Measurements from ENCODE around the gene GGCX. TPM values are rescaled to one million over a fixed set of nuclear protein-coding genes. Genes with fewer than 3 reads are reported as not detected.
A peak's percentile ranks its signal among the peaks of the same experiment; 100 is the strongest.

GGCX gene
- total and polyA plus RNA-seq, 9 of the 15 experiments (the other 6 are each of a cell fraction or from before 2014, with no cell fraction given): 14.4 to 47.1 (median 28.1) TPM

DNA sequence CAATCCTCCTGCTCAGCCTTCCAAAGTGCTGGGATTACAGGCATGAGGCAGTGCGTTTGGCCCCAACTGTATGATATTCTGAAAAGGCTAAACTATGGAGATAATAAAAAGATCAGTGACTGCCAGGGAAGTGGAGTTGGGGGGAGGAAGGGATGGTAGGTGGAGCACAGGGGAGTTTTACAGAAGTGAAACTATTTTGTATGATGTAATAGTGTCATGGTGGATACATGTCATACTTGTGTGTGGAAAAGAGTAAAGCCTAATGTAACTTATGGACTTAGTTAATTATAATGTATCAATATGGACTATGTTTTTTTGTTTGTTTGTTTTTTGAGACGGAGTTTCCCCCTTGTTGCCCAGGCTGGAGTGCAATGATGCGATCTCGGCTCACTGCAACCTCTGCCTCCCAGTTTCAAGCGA lies 2.9 kb upstream of the GGCX start (continued):
- TF ChIP-seq, protein P1, sequence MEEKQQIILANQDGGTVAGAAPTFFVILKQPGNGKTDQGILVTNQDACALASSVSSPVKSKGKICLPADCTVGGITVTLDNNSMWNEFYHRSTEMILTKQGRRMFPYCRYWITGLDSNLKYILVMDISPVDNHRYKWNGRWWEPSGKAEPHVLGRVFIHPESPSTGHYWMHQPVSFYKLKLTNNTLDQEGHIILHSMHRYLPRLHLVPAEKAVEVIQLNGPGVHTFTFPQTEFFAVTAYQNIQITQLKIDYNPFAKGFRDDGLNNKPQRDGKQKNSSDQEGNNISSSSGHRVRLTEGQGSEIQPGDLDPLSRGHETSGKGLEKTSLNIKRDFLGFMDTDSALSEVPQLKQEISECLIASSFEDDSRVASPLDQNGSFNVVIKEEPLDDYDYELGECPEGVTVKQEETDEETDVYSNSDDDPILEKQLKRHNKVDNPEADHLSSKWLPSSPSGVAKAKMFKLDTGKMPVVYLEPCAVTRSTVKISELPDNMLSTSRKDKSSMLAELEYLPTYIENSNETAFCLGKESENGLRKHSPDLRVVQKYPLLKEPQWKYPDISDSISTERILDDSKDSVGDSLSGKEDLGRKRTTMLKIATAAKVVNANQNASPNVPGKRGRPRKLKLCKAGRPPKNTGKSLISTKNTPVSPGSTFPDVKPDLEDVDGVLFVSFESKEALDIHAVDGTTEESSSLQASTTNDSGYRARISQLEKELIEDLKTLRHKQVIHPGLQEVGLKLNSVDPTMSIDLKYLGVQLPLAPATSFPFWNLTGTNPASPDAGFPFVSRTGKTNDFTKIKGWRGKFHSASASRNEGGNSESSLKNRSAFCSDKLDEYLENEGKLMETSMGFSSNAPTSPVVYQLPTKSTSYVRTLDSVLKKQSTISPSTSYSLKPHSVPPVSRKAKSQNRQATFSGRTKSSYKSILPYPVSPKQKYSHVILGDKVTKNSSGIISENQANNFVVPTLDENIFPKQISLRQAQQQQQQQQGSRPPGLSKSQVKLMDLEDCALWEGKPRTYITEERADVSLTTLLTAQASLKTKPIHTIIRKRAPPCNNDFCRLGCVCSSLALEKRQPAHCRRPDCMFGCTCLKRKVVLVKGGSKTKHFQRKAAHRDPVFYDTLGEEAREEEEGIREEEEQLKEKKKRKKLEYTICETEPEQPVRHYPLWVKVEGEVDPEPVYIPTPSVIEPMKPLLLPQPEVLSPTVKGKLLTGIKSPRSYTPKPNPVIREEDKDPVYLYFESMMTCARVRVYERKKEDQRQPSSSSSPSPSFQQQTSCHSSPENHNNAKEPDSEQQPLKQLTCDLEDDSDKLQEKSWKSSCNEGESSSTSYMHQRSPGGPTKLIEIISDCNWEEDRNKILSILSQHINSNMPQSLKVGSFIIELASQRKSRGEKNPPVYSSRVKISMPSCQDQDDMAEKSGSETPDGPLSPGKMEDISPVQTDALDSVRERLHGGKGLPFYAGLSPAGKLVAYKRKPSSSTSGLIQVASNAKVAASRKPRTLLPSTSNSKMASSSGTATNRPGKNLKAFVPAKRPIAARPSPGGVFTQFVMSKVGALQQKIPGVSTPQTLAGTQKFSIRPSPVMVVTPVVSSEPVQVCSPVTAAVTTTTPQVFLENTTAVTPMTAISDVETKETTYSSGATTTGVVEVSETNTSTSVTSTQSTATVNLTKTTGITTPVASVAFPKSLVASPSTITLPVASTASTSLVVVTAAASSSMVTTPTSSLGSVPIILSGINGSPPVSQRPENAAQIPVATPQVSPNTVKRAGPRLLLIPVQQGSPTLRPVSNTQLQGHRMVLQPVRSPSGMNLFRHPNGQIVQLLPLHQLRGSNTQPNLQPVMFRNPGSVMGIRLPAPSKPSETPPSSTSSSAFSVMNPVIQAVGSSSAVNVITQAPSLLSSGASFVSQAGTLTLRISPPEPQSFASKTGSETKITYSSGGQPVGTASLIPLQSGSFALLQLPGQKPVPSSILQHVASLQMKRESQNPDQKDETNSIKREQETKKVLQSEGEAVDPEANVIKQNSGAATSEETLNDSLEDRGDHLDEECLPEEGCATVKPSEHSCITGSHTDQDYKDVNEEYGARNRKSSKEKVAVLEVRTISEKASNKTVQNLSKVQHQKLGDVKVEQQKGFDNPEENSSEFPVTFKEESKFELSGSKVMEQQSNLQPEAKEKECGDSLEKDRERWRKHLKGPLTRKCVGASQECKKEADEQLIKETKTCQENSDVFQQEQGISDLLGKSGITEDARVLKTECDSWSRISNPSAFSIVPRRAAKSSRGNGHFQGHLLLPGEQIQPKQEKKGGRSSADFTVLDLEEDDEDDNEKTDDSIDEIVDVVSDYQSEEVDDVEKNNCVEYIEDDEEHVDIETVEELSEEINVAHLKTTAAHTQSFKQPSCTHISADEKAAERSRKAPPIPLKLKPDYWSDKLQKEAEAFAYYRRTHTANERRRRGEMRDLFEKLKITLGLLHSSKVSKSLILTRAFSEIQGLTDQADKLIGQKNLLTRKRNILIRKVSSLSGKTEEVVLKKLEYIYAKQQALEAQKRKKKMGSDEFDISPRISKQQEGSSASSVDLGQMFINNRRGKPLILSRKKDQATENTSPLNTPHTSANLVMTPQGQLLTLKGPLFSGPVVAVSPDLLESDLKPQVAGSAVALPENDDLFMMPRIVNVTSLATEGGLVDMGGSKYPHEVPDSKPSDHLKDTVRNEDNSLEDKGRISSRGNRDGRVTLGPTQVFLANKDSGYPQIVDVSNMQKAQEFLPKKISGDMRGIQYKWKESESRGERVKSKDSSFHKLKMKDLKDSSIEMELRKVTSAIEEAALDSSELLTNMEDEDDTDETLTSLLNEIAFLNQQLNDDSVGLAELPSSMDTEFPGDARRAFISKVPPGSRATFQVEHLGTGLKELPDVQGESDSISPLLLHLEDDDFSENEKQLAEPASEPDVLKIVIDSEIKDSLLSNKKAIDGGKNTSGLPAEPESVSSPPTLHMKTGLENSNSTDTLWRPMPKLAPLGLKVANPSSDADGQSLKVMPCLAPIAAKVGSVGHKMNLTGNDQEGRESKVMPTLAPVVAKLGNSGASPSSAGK (IDR thresholded peaks at IDR 0.05): peak; percentile 32; the same call in 1 of the 2 replicates
- TF ChIP-seq, protein P2, sequence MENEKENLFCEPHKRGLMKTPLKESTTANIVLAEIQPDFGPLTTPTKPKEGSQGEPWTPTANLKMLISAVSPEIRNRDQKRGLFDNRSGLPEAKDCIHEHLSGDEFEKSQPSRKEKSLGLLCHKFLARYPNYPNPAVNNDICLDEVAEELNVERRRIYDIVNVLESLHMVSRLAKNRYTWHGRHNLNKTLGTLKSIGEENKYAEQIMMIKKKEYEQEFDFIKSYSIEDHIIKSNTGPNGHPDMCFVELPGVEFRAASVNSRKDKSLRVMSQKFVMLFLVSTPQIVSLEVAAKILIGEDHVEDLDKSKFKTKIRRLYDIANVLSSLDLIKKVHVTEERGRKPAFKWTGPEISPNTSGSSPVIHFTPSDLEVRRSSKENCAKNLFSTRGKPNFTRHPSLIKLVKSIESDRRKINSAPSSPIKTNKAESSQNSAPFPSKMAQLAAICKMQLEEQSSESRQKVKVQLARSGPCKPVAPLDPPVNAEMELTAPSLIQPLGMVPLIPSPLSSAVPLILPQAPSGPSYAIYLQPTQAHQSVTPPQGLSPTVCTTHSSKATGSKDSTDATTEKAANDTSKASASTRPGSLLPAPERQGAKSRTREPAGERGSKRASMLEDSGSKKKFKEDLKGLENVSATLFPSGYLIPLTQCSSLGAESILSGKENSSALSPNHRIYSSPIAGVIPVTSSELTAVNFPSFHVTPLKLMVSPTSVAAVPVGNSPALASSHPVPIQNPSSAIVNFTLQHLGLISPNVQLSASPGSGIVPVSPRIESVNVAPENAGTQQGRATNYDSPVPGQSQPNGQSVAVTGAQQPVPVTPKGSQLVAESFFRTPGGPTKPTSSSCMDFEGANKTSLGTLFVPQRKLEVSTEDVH (IDR thresholded peaks at IDR 0.05; ENCODE audit: low read depth, partially characterized antibody): peak; percentile 32
- TF ChIP-seq SMARCA4 (IDR thresholded peaks at IDR 0.05) (peak; percentile 59; the same call in 1 of the 2 replicates), NR4A1 (CRISPR knock-in tag; IDR thresholded peaks at IDR 0.05) (no peak), NR4A1 (tag; IDR thresholded peaks at IDR 0.05) (peak; percentile 49; the same call in 1 of the 2 replicates), ZNF408 (CRISPR knock-in tag; IDR thresholded peaks at IDR 0.05; ENCODE audit: low read depth) (no peak), NR1H2 (CRISPR knock-in tag; IDR thresholded peaks at IDR 0.05) (no peak), ZNF217 (CRISPR knock-in tag; IDR thresholded peaks at IDR 0.05) (no peak), NBN (IDR thresholded peaks at IDR 0.05; ENCODE audit: low read depth) (peak; percentile 65; the same call in 1 of the 2 replicates)
- TF ChIP-seq, protein P3, sequence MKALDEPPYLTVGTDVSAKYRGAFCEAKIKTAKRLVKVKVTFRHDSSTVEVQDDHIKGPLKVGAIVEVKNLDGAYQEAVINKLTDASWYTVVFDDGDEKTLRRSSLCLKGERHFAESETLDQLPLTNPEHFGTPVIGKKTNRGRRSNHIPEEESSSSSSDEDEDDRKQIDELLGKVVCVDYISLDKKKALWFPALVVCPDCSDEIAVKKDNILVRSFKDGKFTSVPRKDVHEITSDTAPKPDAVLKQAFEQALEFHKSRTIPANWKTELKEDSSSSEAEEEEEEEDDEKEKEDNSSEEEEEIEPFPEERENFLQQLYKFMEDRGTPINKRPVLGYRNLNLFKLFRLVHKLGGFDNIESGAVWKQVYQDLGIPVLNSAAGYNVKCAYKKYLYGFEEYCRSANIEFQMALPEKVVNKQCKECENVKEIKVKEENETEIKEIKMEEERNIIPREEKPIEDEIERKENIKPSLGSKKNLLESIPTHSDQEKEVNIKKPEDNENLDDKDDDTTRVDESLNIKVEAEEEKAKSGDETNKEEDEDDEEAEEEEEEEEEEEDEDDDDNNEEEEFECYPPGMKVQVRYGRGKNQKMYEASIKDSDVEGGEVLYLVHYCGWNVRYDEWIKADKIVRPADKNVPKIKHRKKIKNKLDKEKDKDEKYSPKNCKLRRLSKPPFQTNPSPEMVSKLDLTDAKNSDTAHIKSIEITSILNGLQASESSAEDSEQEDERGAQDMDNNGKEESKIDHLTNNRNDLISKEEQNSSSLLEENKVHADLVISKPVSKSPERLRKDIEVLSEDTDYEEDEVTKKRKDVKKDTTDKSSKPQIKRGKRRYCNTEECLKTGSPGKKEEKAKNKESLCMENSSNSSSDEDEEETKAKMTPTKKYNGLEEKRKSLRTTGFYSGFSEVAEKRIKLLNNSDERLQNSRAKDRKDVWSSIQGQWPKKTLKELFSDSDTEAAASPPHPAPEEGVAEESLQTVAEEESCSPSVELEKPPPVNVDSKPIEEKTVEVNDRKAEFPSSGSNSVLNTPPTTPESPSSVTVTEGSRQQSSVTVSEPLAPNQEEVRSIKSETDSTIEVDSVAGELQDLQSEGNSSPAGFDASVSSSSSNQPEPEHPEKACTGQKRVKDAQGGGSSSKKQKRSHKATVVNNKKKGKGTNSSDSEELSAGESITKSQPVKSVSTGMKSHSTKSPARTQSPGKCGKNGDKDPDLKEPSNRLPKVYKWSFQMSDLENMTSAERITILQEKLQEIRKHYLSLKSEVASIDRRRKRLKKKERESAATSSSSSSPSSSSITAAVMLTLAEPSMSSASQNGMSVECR (CRISPR knock-in tag; IDR thresholded peaks at IDR 0.05): no peak

All from K562 (cell line).